SIG-M5 (cell line): ENCODE data around the gene VPS35L.

Source experiments
- DNase-seq: peaks from one replicate; lab custom pipeline; 2025; lab: John Stamatoyannopoulos, UW

Gene VPS35L

GRCh38 chr16:19694989-19695388 lies 139.5 kb downstream of the VPS35L start:
- DNase-seq = no peak

DNA sequence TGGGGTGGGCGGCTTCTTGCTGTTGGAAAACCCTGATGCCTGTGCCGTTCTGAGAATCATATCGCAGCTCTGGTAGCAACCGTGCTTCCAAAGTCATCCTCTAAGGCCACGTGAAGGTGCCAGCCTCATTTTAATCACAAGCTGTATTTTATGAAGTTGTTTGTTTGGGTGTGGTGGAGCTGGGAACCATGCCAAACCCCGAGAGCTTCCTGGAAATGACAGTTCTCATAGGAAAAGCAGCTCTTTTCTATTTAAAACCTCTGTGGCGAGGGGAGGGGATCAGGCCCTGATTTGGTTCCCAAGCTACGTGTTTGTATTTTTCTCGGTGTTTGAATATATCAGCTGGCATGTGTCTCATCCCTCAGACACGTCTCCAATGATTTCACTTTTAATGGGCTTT lies 140.8 kb downstream of the VPS35L start:
- no peak for DNase-seq

DNA sequence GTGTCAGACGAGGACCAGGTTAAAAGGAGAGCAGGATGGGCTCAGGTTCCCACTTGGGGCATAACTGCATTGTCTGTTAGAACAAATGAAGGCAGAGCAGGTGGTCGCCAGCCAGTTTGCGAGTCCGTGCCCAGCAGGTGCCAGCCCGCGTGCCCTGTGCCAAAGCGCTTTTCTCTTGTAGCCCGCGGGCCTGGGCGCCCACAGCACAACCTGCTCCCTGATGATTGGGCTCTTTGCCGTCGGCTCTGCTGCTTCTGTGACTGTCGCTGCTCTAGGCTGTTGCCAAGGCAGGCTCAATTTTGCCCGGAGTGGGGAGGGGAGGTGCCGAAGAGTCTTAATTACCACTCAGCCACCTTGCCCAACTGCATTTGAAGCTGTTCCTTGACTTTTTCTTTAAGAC lies 141.5 kb downstream of the VPS35L start:
- no peak for DNase-seq

- no peak for DNase-seq
Observed at GRCh38 chr16:19697756-19698318, 142.3 kb downstream of the VPS35L start.

DNA sequence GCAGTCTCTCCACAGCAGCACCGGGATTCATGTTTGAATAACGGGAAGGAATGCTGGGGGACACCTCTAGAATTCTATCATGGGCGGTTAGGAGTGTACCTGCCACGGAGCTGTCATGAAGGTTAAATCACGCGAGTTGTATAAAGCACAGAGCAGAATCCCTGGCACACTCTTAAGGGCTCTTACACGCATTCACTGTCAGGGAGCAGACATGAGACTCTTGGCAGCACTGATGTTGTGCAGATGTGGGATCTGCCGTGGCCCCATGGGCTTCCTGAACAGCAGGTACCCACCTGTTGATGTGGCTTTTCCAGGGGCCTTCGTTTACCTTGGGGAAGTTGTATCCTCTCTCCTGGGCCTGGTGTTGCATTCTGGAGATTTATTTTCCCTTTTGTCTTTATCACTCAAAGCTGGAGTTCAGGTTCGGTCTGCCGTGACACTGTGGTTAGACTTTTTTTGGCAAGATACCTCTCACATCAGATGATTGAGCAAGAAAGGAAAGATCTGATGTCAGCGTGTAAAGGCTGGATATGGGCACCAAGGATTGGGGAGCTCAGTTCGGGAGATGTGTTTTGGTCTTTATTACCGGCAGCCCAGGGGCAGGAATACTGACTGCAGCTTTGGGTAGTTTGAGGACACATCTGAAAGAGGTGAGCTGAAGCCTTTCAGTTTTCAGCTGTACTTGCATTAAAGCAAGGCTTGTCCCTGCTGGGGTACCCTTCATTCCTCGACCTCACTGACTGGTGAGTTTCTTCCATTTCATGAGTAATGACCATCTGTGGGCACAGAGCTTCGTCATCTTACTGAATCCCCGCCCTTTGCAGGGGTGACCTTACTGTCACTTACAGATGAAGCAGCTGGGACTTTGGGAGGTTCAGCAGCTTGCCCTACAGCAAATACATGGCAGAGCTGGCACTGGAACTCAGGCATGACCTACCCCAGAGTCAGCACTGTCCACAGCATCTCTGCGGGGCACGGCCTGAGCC lies 143.3 kb downstream of the VPS35L start:
- DNase-seq = no peak

DNA sequence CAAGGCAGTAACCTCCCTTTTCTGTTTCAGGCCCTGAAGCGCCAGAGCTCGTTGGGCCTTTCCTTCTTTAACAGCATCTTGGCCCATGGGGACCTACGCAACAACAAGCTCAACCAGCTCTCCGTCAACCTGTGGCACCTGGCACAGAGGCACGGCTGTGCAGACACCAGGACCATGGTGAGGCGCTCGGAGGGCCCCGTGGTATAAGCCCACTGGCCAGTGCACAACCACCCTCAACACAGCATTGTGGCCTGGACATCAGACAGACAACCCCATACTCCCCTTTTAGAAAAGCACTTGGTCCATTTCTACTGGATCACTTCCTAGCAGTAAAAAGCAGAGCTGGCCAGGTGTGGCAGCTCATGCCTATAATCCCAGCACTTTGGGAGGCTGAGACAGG lies 144.0 kb downstream of the VPS35L start:
- no peak for DNase-seq

DNA sequence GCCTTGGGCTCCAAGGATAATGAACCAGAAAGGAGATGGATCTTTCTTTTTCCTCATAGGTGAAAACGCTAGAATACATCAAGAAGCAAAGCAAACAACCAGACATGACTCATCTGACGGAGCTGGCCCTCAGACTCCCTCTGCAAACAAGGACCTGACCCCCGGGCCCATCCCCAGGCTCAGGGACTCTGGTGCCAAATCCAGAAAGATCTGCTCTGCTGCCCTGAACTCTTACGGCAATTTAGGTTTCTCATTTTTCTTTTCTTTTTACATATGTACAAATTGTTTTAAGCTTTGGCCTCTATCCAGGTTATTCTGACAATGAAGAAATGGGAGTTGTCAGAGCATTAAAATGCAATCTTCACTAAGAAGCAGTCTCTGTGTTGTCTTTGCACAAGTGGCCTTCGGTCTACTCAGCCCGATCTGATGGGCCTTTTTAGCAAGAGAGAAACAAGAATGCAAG lies 144.8 kb downstream of the VPS35L start:
- DNase-seq = no peak

DNA sequence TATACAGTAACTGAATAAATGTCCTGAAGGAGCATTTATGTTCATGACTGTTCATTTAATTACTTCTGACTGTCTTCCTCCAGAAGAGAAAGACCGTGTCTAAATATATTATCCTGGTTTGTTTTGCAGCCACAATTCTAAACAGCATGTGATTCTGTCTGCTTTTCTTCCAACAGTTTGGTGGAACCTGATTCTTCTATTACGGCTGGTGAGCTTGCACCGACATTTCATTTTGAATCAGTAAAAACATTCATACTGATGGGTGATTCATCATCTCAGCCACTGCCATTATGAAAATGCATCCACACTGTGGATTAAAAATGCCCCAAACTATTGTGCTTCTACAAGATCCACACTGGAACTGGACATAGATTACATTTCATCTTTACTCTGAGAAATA lies 145.6 kb downstream of the VPS35L start:
- DNase-seq = no peak

DNA sequence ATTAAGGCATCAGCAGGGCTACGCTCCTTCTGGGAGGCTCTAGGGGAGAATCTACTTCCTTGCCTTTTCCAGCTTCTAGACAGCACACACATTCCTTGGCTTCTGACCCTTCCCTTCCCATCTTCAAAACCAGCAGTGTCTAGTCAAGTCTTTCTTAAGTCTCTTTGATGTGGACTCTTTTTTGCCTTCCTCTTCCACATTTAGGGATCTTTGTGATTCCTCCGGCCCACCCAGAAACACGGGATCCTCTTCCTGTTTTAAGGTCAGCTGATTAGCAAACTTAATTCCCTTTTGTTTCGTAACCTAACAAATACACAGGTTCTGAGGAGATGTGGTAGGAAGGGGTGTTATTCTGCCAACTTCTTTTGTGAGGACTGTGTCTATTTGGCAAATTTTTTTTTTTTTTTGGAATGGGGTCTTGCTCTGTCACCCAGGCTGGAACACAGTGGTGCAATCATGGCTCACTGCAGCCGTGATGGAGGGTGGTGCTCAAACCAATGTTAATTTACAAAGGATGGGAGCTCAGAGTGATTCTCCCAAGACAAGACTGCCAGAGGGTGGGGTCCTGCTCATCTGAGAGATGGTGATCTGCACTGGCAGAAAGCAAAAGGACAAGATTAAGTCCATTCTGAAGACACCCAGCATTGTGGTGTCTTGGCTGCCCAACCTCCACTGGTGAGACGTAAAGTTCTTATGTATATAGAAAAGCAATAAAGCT lies 147.8 kb downstream of the VPS35L start:
- DNase-seq = no peak

- DNase-seq = no peak
Observed at GRCh38 chr16:19704321-19705145, 149.0 kb downstream of the VPS35L start.

DNA sequence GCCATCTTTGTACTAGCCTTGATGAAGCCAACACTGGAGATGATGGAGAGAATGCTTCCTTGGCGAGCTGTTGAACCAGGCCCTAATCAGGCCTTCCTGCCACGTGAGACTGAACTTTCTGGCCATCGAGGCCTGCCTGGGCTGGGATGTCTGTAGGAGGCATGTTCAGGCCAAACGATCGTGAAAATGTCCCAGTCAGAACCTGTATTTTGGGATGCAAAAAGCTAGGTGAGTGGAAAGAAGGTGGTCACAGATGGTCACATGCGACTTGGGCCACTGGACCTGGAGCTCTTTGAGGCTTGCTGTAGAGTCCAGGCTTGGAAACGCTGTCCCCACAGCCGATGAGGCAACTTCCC lies 149.6 kb downstream of the VPS35L start:
- no peak for DNase-seq

DNA sequence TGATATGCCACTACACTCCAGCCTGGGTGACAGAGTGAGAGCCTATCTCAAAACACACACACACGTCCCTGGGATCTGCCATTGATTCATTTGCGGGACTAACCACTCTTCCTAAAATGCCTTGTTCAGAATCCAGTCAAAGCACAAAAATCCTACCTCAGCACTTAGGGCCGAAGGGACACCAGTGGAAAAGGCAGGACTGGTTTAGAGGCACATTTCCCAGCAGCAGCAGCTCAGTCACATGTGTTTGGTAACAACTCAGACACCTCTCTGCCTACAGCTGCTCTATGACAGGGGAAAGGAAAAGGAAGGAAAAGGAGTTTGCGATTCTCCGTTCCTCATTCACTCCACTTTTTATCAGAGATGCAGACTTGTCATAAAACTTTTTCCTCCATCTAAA lies 150.3 kb downstream of the VPS35L start:
- DNase-seq = no peak

- no peak for DNase-seq
Observed at GRCh38 chr16:19706846-19707245, 151.3 kb downstream of the VPS35L start.

DNA sequence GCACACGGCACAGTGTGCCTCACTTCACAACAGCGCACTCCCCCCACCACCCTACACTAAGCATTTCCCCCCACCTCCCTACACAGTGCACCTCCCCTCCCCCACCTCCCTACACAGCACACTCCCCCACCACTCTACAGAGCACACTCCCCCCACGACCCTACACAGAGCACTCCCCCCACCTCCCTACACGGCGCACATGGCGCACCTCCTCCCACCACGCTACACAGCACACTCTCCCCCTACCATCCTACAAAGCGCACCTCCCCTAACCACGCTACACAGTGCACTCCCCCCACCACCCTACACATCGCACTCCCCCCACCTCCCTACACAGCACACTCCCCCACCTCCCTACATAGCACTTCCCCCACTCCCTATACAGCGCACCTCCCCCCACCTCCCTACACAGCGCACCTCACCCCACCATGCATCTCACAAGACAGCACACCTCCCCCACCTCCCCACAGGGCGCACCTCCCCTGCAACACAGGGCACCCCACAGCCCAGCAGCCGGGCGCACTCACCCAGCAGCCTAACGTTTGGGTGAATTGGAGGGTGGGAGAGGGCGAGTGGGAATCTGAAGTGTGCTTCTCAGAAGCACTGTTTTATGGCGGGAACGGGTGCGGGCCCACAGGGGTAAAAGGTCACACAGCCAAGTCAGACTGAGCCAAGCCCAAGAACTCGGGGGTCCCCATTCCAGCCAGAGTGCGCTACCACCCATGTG lies 152.2 kb downstream of the VPS35L start:
- no peak for DNase-seq

DNA sequence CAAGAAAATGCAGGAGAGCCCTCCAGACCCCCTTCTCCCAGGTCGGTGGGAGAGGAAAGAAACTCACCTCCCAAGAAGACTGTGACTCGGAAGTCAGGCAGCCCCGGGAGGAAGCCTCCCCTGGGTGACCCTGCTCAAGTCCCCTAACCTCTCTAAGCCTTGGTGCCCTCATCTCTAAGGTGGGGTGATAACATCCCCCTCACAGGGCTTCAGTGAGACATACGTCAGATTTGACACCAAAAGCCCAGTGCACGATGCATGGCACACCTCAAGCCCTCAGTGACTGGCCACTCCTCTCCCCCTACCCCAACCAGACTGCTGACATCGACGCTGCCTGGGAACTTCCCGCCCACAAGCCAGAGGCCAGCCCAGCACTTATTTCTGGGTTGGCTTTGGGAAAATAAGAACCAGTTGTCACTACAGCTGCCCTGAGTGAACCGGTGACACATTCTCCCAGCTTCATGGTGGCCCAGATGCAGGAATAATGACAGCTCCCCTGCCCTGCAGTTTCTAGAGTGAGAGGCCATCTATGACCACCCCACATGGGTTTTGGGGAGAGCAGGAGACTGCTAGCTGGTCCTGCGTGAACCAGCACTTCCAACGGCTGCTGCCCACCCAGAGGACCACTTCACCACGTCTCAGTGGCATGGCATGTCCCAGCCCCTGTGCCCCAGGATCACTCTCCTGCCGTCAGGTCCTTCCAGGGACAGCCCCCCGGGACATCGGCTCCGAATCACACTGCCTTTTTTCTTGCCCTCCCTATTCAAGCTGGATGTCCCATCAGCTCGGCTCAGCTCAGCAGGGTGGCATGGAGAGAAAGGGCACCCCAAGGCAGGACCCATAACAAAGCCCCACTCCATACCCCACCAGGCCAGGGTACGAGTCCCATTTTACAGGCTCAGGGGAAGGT lies 153.0 kb downstream of the VPS35L start:
- DNase-seq = no peak

- DNase-seq = no peak
Observed at GRCh38 chr16:19709381-19710136, 154.1 kb downstream of the VPS35L start.

DNA sequence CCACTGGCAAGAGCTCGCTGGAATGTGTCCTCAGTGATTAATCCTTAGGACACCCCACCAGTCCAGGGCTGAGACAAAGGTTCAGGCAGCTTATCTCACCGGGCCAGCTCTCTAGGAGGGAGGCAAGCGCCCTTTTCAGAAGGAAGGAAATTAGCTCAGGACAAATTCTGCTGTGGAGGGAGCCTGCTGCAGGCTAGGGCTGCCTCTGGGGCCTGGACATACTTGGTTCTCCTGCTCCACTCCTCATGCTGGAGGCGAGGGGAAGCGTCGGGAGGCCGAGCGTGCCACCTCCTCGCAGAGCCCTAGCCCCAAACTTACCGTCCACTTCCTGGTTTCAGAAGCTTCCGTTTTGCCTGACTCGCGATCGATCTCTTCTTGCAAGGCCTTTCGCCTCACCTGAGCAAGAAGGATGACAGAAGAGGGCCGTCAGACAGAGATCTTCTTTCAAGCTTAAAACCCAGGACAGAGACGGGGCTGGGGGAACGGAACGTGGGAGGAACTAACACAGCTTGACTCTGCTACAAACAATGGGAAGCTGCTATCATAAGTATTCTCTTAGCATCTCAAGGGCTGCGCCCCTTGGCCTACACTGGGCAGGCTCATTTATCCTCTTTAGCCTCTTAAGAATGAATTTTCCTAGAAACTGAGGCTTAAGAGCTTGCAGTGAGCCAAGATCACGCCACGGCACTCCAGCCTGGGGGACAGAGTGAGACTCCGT lies 154.8 kb downstream of the VPS35L start:
- no peak for DNase-seq

DNA sequence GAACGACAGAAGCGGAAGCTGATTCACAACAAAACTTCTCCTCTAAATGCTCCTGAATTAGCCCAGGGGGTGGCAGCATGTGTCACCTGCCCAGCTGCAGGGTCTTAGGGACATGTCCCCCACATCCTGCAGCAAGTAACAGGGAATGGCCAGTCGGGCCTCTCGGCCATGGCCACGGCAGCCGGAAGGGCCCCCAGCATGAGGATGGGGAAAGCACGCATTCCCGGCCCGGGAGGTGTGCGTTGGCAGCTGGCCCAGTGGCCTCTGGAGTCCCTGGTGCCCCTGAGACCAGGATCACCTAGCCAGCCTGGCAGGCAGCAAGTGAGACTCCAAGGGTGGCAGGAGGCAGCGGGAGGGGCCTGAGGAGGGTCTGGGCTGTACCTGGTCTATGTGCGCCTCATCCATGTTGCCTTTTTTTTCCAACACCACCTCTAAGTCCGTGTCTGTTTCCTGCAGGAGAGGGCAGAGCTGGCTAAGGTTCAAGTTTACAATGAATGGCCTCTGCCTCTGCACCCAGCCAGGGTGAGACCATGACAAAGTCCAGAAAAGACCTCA lies 155.6 kb downstream of the VPS35L start:
- no peak for DNase-seq
